ENCODE data around the gene SEMA6C. TPM values are rescaled to one million over a fixed set of nuclear protein-coding genes. Genes with fewer than 3 reads are reported as not detected.

SEMA6C gene
- total and polyA plus RNA-seq, 2 of the 13 experiments (the other 11 are each of a cell fraction or from before 2014, with no cell fraction given), result 1.4 to 2.9 TPM

GRCh38 chr1:151108331-151108730 lies 38.1 kb downstream of the SEMA6C start (continued):
- TF ChIP-seq ATF5 (CRISPR knock-in tag; IDR thresholded peaks at IDR 0.05; ENCODE audit: low read depth), result no peak
- TF ChIP-seq CHD2 (IDR thresholded peaks at IDR 0.05; ENCODE audit: low read depth, low read length), result no peak
- peak; percentile 59 to 76; a peak in 3 of 4 replicates for TF ChIP-seq NR2F1 (CRISPR knock-in tag; IDR thresholded peaks at IDR 0.05)
- TF ChIP-seq EP300 (IDR thresholded peaks at IDR 0.05; ENCODE audit: low read depth in 2 of 2, low read length in 2 of 2), result 0 out of 4 replicates have a peak, but pooled peaks of 1 of the 2 experiments have one; percentile 23
- TF ChIP-seq EP300 (CRISPR knock-in tag; IDR thresholded peaks at IDR 0.05; ENCODE audit: borderline replicate concordance), result no peak
- no peak for TF ChIP-seq MTF1 (CRISPR knock-in tag; IDR thresholded peaks at IDR 0.05)
- no peak for TF ChIP-seq SOX13 (IDR thresholded peaks at IDR 0.05)
- peak in 1 of 2 experiments; percentile 52; a peak in 1 of 4 replicates for TF ChIP-seq SOX13 (CRISPR knock-in tag; conservative IDR thresholded peaks at IDR 0.05 in 1 of 2, IDR thresholded peaks at IDR 0.05 in 1 of 2)
- 0 out of 2 replicates have a peak, but pooled peaks have one; percentile 40 for TF ChIP-seq HDAC1 (CRISPR knock-in tag; IDR thresholded peaks at IDR 0.05)
- no peak for TF ChIP-seq KLF11 (CRISPR knock-in tag; IDR thresholded peaks at IDR 0.05)
- peak; percentile 63; the same call in 1 of the 2 replicates for TF ChIP-seq KDM1A (CRISPR knock-in tag; IDR thresholded peaks at IDR 0.05)
- TF ChIP-seq HMG20A (CRISPR knock-in tag; IDR thresholded peaks at IDR 0.05; ENCODE audit: borderline replicate concordance), result peak; percentile 37; the same call in 1 of the 2 replicates
- TF ChIP-seq FOSL2 (CRISPR knock-in tag; IDR thresholded peaks at IDR 0.05), result peak; percentile 99
- TF ChIP-seq ZNF678 (CRISPR knock-in tag; IDR thresholded peaks at IDR 0.05), result no peak
- TF ChIP-seq, protein P1, sequence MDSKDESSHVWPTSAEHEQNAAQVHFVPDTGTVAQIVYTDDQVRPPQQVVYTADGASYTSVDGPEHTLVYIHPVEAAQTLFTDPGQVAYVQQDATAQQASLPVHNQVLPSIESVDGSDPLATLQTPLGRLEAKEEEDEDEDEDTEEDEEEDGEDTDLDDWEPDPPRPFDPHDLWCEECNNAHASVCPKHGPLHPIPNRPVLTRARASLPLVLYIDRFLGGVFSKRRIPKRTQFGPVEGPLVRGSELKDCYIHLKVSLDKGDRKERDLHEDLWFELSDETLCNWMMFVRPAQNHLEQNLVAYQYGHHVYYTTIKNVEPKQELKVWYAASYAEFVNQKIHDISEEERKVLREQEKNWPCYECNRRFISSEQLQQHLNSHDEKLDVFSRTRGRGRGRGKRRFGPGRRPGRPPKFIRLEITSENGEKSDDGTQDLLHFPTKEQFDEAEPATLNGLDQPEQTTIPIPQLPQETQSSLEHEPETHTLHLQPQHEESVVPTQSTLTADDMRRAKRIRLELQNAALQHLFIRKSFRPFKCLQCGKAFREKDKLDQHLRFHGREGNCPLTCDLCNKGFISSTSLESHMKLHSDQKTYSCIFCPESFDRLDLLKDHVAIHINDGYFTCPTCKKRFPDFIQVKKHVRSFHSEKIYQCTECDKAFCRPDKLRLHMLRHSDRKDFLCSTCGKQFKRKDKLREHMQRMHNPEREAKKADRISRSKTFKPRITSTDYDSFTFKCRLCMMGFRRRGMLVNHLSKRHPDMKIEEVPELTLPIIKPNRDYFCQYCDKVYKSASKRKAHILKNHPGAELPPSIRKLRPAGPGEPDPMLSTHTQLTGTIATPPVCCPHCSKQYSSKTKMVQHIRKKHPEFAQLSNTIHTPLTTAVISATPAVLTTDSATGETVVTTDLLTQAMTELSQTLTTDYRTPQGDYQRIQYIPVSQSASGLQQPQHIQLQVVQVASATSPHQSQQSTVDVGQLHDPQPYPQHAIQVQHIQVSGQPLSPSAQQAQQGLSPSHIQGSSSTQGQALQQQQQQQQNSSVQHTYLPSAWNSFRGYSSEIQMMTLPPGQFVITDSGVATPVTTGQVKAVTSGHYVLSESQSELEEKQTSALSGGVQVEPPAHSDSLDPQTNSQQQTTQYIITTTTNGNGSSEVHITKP (CRISPR knock-in tag; IDR thresholded peaks at IDR 0.05; ENCODE audit: low read depth), result no peak
- TF ChIP-seq FOXP1 (IDR thresholded peaks at IDR 0.05), result no peak
- peak; percentile 32; the same call in 1 of the 2 replicates for TF ChIP-seq FOXP1 (CRISPR knock-in tag; IDR thresholded peaks at IDR 0.05)
- TF ChIP-seq SALL1 (CRISPR knock-in tag; IDR thresholded peaks at IDR 0.05), result peak; percentile 72
- TF ChIP-seq ZNF280D (CRISPR knock-in tag; IDR thresholded peaks at IDR 0.05), result peak; percentile 58; the same call in 1 of the 2 replicates
- TF ChIP-seq NR2F6 (IDR thresholded peaks at IDR 0.05), result peak; percentile 68
- TF ChIP-seq NR2F6 (CRISPR knock-in tag; IDR thresholded peaks at IDR 0.05), result peak; percentile 82
- peak; percentile 42; the same call in 1 of the 2 replicates for TF ChIP-seq RXRB (CRISPR knock-in tag; IDR thresholded peaks at IDR 0.05; ENCODE audit: borderline replicate concordance)
